T-helper 17 cell (primary cell): ENCODE results near the gene TRDN. TPM values are rescaled to one million over a fixed set of nuclear protein-coding genes. Genes with fewer than 3 reads are reported as not detected.

Source experiments
- ATAC-seq: fragments of 150-1000 bp; cut with Tn5 transposase; 2 replicates; pipeline ENCODE4 v1.10.0; 2021; ENCODE audit warnings: mild to moderate bottlenecking, moderate library complexity
- DNase-seq, 3 donors: peaks; one replicate each; pipeline versions ENCODE4 v3.0.0 to v3.0.0-alpha.2; 2020 to 2021
- H3K9me3 ChIP-seq: one replicate; pipeline ENCODE4 v1.7.0; 2013; ENCODE audit warnings: low read length, mild to moderate bottlenecking; ENCODE audit not compliant: control insufficient read depth, poor library complexity, severe bottlenecking
- H3K27ac Mint-ChIP-seq: one replicate; pipeline ENCODE4 v1.8.0; 2022; ENCODE audit warnings: mild to moderate bottlenecking, moderate library complexity, mixed read lengths
- H3K27me3 Mint-ChIP-seq: one replicate; pipeline ENCODE4 v1.8.0; 2022; ENCODE audit warnings: mixed read lengths
- H3K36me3 Mint-ChIP-seq: one replicate; pipeline ENCODE4 v1.8.0; 2022; ENCODE audit warnings: low read depth, mixed read lengths
- H3K4me1 Mint-ChIP-seq: one replicate; pipeline ENCODE4 v1.8.0; 2022; ENCODE audit warnings: mild to moderate bottlenecking, mixed read lengths
- H3K4me3 Mint-ChIP-seq: one replicate; pipeline ENCODE4 v1.8.0; 2022; ENCODE audit warnings: mild to moderate bottlenecking, moderate library complexity, mixed read lengths
- total RNA-seq, 4 donors: library from RNA in 2 of 4; stranded (reverse) in 2 of 4; gene quantifications; one replicate each; pipeline ENCODE4 v1.2.3 and lab custom pipeline; 2022 to 2026

Gene TRDN, protein sequence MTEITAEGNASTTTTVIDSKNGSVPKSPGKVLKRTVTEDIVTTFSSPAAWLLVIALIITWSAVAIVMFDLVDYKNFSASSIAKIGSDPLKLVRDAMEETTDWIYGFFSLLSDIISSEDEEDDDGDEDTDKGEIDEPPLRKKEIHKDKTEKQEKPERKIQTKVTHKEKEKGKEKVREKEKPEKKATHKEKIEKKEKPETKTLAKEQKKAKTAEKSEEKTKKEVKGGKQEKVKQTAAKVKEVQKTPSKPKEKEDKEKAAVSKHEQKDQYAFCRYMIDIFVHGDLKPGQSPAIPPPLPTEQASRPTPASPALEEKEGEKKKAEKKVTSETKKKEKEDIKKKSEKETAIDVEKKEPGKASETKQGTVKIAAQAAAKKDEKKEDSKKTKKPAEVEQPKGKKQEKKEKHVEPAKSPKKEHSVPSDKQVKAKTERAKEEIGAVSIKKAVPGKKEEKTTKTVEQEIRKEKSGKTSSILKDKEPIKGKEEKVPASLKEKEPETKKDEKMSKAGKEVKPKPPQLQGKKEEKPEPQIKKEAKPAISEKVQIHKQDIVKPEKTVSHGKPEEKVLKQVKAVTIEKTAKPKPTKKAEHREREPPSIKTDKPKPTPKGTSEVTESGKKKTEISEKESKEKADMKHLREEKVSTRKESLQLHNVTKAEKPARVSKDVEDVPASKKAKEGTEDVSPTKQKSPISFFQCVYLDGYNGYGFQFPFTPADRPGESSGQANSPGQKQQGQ
- total RNA-seq (not detected), total RNA-seq (lab: John Stamatoyannopoulos, UW) (0 reads per million in 2 donors)

DNA sequence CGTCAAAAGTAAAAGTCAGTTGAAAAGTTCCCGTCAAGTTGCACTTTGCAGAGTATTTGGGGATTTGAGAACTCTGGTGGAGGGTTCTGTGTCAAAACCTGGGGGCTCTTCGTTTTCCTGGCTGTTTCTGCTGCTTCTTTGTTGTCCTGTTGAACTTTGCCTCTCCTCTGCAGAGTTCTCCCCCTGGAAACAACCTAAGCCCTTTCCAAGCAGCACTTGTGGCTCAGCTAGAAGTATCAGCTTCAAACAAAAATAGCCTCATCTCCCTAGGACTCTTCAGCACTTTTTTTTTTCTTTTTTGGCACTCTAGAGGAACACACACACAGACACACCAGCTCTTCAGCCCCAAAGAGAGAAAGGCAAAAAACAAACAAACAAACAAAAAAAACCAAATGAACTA, at the start of gene TRDN:
TRDN (minus strand) TSS at position 169 of the 400 bp plus-strand sequence. CDS start 175 bp downstream, outside the sequence.
- no peaks in the 10 kb centered on the region for H3K27me3 Mint-ChIP-seq
- no peak within 1 kb of the TSS for H3K4me3 Mint-ChIP-seq
- ATAC-seq = no peak
- no peaks in the 10 kb centered on the region for H3K4me1 Mint-ChIP-seq
- H3K36me3 Mint-ChIP-seq = no peaks in the 10 kb centered on the region
- DNase-seq = no peak
- no peak within 1 kb of the TSS for H3K27ac Mint-ChIP-seq
- H3K9me3 ChIP-seq = no peaks in the 10 kb centered on the region

DNA sequence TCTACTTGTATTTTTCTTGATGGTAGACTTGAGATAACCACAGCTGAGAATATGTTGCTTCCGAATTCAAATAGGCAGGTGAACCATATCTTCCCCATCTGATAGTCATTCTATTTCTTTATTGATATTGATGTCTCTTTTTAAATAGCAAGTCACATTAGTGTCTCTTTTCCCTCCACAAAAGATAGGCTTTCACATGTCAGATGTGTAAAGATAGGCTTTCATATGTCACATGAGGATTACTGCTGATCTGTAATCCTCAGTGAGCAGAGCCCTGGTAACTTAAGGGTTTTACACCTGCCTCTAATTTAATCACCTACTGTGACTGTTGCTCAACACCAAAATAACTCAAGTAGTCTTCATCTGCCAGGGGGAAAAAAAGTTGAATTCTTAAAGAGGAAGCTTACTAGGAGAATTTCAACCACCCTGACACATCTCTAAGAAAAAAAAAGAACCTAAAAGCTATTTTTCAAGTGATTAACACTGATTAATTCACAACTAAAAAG, 45.3 kb upstream of the TRDN start:
- Mint-ChIP-seq H3K27ac (no peak overlapping the region), H3K4me3 (no peak overlapping the region), H3K36me3 (no peaks in the 10 kb centered on the region), H3K27me3 (no peaks in the 10 kb centered on the region), H3K4me1 (no peaks in the 10 kb centered on the region)
- no peaks in the 10 kb centered on the region for H3K9me3 ChIP-seq
- DNase-seq (no peak), ATAC-seq (no peak)

DNA sequence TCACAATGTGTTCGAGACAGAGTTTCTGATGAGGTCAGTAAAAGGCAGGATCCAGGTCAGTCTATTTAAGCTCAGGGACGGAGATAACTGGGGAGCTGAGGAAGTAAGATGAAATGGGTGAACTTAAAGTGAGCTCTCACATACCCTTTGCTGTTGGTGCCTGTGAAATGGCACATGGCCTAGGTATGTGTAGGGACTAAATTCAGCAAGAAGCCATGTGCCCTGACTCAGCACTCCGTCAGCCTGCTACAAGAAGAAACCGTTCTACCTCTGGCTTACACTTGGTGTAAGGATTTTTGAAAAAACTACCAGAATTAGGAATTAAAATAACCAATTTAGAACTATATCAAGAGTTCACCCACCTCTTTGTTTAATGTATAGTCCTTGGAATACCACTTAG, 41.1 kb upstream of the TRDN start:
- Mint-ChIP-seq H3K27ac (no peak overlapping the region), H3K27me3 (no peaks in the 10 kb centered on the region), H3K4me1 (no peaks in the 10 kb centered on the region), H3K4me3 (no peak overlapping the region), H3K36me3 (no peaks in the 10 kb centered on the region)
- no peaks in the 10 kb centered on the region for H3K9me3 ChIP-seq
- DNase-seq (no peak), ATAC-seq (no peak)

DNA sequence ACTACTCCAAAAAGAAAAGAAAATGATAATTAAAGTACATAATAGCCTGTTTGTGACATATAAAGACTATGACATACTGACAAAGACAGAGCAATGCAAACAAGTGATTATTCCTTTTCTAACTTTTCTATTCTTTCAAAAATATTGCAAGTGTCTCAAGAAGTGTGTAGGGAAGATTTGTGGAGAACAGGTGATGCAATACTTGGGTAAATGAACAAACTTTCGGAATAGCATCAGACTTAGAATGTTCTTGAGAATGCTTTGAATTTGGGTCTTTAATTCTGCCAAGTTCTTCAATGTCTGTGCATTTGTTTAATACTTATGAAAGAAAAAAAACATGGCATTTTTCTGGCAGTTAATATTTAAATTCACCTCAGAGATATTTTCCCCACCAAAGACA, 40.0 kb upstream of the TRDN start:
- H3K4me1 Mint-ChIP-seq = no peaks in the 10 kb centered on the region
- no peaks in the 10 kb centered on the region for H3K36me3 Mint-ChIP-seq
- no peak overlapping the region for H3K27ac Mint-ChIP-seq
- H3K27me3 Mint-ChIP-seq = no peaks in the 10 kb centered on the region
- no peak for ATAC-seq
- no peak overlapping the region for H3K4me3 Mint-ChIP-seq
- H3K9me3 ChIP-seq = no peaks in the 10 kb centered on the region
- no peak for DNase-seq

DNA sequence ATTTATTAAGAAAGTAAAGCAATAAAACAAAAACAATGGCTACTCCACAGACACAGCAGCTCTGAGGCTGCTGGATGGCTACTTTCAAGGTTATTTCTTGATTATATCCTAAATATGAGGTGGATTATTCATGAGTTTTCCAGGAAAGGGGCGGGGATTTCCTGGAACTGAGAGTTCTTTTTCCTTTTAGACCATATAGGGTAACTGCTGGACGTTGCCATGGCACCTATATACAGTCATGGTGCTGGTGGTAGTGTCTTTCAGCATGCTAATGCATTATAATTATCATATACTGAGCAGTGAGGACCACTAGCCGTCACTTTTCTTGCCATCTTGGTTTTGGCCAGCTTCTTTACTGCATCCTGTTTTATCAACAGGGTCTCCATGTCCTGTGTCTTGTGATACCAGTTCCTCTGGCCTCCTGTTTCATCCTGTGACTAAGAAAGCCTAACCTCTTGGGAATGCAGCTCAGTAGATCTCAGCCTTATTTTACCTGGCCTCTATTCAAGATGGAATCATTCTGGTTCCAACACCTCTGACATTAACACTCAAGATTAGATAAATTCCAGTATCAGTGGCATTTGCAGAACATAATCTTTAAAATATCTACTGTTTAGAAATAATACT, 32.3 kb upstream of the TRDN start:
- H3K9me3 ChIP-seq = no peaks in the 10 kb centered on the region
- DNase-seq (no peak), ATAC-seq (no peak)
- no peak overlapping the region for H3K27ac Mint-ChIP-seq
- H3K4me1 Mint-ChIP-seq = no peaks in the 10 kb centered on the region
- no peak overlapping the region for H3K4me3 Mint-ChIP-seq
- H3K27me3 Mint-ChIP-seq = no peaks in the 10 kb centered on the region
- no peaks in the 10 kb centered on the region for H3K36me3 Mint-ChIP-seq

DNA sequence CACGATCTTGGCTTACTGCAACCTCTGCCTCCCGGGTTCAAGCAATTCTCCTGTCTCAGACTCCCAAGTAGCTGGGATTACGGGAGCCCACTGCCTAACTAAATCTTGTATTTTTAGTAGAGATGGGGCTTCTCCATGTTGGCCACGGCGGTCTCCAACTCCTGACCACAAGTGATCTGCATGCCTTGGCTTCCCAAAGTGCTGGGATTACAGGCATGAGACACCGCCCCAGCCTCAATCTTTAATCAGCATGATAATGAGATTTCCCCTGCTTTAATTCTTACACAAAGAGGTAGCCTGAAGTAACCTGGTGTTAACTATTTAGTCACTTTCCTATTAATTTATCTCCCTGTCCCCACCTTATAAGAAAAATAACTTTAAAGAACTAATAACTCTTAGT, 31.3 kb upstream of the TRDN start:
- no peaks in the 10 kb centered on the region for H3K36me3 Mint-ChIP-seq
- DNase-seq = no peak
- ATAC-seq = no peak
- H3K27me3 Mint-ChIP-seq = no peaks in the 10 kb centered on the region
- H3K9me3 ChIP-seq = no peaks in the 10 kb centered on the region
- H3K4me1 Mint-ChIP-seq = no peaks in the 10 kb centered on the region
- no peak overlapping the region for H3K4me3 Mint-ChIP-seq
- H3K27ac Mint-ChIP-seq = no peak overlapping the region

DNA sequence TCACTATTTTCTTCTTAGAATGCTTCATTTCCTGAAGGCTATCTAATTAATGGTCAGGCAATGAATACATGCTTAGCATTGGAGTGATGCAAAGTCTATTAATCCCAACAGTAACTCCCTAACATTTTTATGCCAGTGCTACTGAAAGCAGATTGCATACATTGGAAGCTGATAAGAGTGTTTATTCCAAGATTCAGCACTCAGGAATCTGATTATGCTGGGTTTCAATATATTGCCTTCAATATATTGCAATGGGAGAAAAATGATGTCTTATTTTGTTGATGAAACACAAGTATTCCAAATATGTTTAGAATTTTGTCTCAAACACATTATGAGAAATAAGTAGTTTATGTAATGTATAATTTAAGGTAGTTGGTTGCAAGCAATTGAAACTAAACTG, 26.7 kb upstream of the TRDN start:
- H3K4me1 Mint-ChIP-seq = no peaks in the 10 kb centered on the region
- no peak for ATAC-seq

DNA sequence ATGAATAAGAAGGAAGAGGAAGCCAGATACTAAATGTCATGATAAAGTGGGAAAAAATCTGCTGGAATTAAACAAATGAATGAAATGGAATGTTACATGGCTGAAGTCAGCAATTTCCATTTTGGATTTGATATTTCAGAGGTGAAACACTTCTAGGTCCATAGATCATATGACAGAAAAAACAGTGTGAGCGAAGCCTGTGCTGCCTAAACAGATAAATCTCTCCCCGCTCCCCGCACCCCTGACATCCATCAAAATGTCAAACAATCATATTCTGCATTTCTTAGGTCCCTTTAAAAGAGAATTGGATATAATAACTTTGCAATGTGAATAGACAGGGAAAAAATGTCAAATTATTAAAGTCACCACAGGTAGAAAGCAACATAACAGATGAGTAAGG, 26.0 kb upstream of the TRDN start:
- H3K9me3 ChIP-seq = no peaks in the 10 kb centered on the region
- Mint-ChIP-seq H3K4me1 (no peaks in the 10 kb centered on the region), H3K4me3 (no peak overlapping the region), H3K36me3 (no peaks in the 10 kb centered on the region), H3K27ac (no peak overlapping the region), H3K27me3 (no peaks in the 10 kb centered on the region)
- DNase-seq (no peak), ATAC-seq (no peak)

More for the DNA sequence above, 26.7 kb upstream of the TRDN start:
- no peaks in the 10 kb centered on the region for H3K27me3 Mint-ChIP-seq
- no peak overlapping the region for H3K4me3 Mint-ChIP-seq
- DNase-seq = no peak
- H3K27ac Mint-ChIP-seq = no peak overlapping the region
- no peaks in the 10 kb centered on the region for H3K9me3 ChIP-seq
- H3K36me3 Mint-ChIP-seq = no peaks in the 10 kb centered on the region

DNA sequence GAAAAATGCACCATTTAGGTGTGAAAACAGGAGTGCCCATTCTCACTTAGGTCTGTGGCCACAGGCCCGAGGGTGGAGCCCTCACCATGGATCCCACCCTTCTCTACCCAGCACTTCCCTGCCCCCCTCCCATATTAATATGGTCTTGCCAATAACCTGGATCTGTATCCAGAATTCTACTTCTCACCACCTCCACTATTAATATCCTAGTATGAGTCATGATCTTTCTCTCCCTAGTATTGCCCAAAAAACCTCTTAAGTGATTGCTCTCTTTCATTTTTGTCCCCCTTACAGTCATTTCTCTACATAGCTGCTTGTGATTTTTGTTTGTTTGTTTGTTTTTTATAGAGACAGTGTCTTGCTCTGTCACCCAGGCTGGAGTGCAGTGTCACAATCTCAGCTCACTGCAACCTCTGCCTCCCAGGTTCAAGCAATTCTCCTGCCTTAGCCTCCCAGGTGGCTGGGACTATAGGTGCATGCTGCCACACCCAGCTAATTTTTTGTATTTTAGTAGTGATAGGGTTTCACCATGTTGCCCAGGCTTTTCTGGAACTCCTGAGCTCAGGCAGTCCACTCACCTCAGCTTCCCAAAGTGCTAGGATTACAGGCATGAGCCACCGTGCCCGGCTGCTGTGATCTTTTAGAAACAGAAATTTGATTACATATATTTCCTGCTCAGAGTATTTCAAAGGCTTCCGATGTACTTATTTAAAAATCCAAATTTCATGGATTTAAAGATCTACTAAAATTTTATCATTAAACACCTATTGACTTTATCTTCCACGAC, 24.5 kb upstream of the TRDN start:
- no peaks in the 10 kb centered on the region for H3K27me3 Mint-ChIP-seq
- H3K4me1 Mint-ChIP-seq = no peaks in the 10 kb centered on the region
- H3K9me3 ChIP-seq = no peaks in the 10 kb centered on the region
- H3K27ac Mint-ChIP-seq = no peak overlapping the region
- ATAC-seq (no peak), DNase-seq (no peak)
- no peak overlapping the region for H3K4me3 Mint-ChIP-seq
- no peaks in the 10 kb centered on the region for H3K36me3 Mint-ChIP-seq

DNA sequence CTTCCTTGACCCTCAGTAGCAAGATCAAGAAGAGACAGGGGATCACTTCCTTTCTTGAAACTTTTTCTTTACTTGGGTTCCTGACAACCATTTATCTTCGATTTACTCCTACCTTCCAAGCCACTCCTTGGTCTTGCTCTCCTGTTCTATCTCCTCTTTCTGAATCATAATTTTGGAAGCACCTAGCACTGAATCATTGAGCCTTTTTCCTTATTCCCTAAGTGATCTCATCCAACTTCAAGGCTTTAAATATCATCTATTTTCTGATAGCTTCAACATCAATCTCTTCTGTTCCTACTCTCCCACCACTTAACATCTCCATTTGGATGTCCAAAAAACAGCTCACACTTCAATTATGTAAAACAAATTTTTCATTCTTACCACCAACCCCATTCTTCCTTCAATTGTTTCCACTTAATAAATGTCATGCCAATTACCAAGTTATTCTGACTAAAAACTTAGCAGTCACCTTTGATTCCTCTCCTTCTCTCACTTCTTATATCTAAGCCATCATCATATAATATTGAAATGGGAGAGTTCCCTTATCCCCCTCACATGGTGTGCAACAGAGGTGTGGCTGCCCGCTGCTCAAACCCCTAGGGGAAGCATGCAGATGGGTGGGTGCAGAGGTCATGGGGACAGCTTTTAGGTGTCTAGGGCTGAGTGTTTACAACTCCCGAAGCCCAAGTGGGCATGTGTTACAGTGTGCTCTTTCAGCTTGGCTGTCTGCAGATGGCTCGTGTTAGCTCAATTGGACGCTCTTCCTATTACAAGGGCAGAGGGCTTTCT, 23.4 kb upstream of the TRDN start:
- H3K27me3 Mint-ChIP-seq = no peaks in the 10 kb centered on the region
- no peak overlapping the region for H3K27ac Mint-ChIP-seq
- no peak for ATAC-seq
- H3K4me1 Mint-ChIP-seq = no peaks in the 10 kb centered on the region
- DNase-seq = no peak
- no peaks in the 10 kb centered on the region for H3K36me3 Mint-ChIP-seq
- no peak overlapping the region for H3K4me3 Mint-ChIP-seq
- no peaks in the 10 kb centered on the region for H3K9me3 ChIP-seq

DNA sequence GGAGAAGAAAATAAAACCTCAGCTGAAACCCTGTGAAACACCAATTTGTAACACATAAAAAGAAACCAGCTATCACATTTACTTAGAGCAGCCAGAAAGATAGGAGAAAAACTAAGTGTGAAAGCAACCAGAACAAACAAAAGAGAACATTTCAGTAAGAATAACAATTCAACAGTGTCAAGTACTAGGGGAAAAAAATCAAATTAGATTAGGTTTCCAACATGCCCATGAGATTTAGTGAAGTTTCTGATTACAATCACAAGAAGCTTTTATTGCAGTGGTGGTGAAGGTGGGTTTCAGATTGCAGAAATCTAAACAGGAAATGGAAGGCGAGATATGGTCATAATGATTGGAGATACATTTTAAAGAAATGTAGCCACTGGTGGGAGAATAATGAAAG, 22.1 kb upstream of the TRDN start:
- H3K27me3 Mint-ChIP-seq = no peaks in the 10 kb centered on the region
- H3K4me3 Mint-ChIP-seq = no peak overlapping the region
- no peaks in the 10 kb centered on the region for H3K36me3 Mint-ChIP-seq
- no peak for ATAC-seq
- no peak for DNase-seq
- H3K27ac Mint-ChIP-seq = no peak overlapping the region
- no peaks in the 10 kb centered on the region for H3K9me3 ChIP-seq
- H3K4me1 Mint-ChIP-seq = no peaks in the 10 kb centered on the region

DNA sequence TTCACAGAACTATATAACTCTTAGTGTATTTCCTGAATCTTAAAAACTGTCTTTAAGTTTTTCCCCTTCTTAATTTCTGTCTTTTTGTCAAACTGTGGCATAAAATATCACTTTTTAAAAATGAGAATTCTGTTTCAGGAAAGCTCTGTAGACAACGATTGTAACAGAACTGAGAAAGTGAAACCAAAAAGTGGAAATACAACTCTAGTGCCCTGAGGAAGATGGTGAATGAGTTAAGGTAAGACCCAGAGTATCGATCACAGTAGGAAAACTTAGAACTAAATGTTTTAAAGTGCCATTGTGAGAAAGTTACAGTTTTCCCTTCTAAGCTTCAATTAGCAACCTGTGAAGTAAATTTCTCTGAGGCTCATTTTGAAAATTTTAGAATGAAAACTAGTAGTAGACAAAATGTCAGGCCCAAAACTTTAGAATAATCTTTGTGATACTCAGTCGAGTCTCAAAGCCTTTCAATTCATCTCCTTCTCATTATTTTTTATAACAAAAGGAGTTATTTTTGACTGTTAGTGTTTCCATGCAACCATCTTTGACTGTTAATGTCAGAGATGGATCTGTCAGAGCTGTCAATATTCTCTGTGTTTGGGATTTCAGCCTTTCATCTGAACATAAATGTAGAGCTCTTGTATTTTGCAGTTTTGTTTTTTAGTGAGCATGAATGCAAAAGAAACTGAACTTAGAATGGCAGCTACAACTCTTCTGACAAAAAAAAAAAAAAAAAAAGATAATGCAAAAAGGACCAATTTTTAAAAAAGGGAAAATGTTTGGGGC, 19.0 kb upstream of the TRDN start:
- no peak for DNase-seq
- H3K4me3 Mint-ChIP-seq = no peak overlapping the region
- H3K27ac Mint-ChIP-seq = no peak overlapping the region
- H3K27me3 Mint-ChIP-seq = no peaks in the 10 kb centered on the region
- H3K4me1 Mint-ChIP-seq = no peaks in the 10 kb centered on the region
- no peak for ATAC-seq
- H3K9me3 ChIP-seq = no peaks in the 10 kb centered on the region
- H3K36me3 Mint-ChIP-seq = no peaks in the 10 kb centered on the region
